ENCODE measurements around the gene TBCD. TPM values are rescaled to one million over a fixed set of nuclear protein-coding genes. Genes with fewer than 3 reads are reported as not detected.

Gene TBCD
- total and polyA plus RNA-seq, 5 experiments from 2014 or later = 41.2 to 170 (median 91.9) TPM

DNA sequence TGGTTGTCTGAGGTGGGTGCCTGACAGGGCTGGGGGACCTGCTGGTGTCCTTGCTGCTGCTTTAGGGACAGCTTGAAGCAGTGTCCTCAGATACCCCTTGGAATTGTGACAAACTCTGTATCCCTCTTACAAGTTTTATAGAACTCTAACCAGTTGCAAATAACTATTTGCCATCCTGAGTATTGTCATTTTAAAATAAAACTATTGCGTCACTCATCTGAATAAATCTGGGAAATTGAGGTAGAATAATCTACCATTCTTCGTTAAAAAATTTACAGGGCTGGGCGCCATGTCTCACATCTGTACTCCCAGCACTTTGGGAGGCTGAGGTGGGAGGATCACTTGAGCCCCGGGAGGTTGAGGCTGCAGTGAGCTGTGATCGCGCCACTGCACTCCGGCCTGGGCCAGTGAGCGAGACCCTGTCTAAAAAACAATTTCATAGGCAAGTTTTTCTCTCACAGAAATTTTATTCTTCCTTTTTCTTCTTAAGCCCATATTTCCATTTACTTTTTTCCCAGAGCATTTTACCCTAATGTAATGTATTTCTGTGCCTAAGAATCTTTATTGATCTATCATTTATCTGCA is 73.8 kb downstream of the TBCD start:
- POLR2A ChIA-PET = no interaction called here
- peaks cover 0 to 14% (median 5%) of the 10 kb centered on the region in 4 donors for H3K4me1 Mint-ChIP-seq
- H3K36me3 Mint-ChIP-seq = peaks cover 1 to 39% (median 16%) of the 10 kb centered on the region in 3 donors
- DNase-seq = no peak
- no peak for ATAC-seq
- H3K27me3 Mint-ChIP-seq = no peaks in the 10 kb centered on the region
- H3K27ac Mint-ChIP-seq = peak overlapping the region in 1 of 10 donors; percentile 27
- peaks cover 0 to 6% (median under 1%) of the 10 kb centered on the region in 9 donors for H3K9me3 Mint-ChIP-seq
- H3K4me3 Mint-ChIP-seq = no peak overlapping the region

DNA sequence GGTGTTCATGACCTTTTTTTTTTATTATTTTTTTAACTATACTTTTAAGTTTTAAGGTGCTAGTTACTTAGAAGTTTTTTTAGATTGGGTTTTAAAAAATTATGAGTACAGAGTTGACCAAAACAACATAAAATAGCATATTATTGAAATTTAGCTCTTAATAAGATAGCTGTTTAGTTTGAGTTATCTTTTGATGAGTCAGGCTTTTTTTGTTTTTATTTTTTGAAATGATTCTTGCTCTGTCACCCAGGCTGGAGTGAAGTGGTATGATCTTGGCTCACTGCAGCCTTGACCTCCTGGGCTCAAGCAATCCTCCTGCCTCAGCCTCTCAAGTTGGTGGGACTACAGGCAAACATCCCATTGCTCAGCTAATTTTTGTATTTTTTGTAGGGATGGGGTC is 74.3 kb downstream of the TBCD start:
- H3K9me3 Mint-ChIP-seq = peaks cover 0 to under 1% (median 0%) of the 10 kb centered on the region in 9 donors
- POLR2A ChIA-PET = no interaction called here
- H3K27me3 Mint-ChIP-seq = no peaks in the 10 kb centered on the region
- ATAC-seq (no peak), DNase-seq (no peak)
- H3K4me3 Mint-ChIP-seq = no peak overlapping the region
- peaks cover 0 to 38% (median 13%) of the 10 kb centered on the region in 3 donors for H3K36me3 Mint-ChIP-seq
- H3K27ac Mint-ChIP-seq = peak overlapping the region in 1 of 10 donors; percentile 8
- H3K4me1 Mint-ChIP-seq = peaks cover 0 to 12% (median 5%) of the 10 kb centered on the region in 4 donors

DNA sequence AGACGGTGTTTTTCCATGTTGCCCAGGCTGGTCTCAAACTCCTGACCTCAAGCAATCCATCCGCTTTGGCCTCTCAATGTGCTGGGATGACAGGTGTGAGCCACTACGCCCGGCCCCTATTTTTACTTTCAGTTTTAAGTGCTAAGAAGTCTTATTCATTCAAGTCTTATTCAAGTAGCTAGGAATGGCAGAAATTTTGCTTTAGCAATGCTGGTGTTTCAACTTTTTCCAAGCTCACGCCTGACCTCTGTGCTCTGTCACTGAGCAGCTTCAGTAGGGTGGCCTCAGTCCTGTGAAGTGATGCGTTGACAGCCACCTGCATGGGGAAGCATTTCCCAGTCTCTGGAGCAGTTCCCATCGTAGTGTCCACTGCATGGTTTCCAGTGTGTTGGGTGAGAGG is 75.1 kb downstream of the TBCD start:
- Mint-ChIP-seq H3K27ac (peak overlapping the region in 1 of 10 donors; percentile 44), H3K36me3 (peaks cover 0 to 36% (median 12%) of the 10 kb centered on the region in 3 donors), H3K4me1 (peaks cover 0 to 12% (median 5%) of the 10 kb centered on the region in 4 donors), H3K4me3 (no peak overlapping the region), H3K27me3 (no peaks in the 10 kb centered on the region), H3K9me3 (no peaks in the 10 kb centered on the region)
- POLR2A ChIA-PET = no interaction called here
- no peak for ATAC-seq
- DNase-seq = peak in 1 of 10 donors; percentile 27

DNA sequence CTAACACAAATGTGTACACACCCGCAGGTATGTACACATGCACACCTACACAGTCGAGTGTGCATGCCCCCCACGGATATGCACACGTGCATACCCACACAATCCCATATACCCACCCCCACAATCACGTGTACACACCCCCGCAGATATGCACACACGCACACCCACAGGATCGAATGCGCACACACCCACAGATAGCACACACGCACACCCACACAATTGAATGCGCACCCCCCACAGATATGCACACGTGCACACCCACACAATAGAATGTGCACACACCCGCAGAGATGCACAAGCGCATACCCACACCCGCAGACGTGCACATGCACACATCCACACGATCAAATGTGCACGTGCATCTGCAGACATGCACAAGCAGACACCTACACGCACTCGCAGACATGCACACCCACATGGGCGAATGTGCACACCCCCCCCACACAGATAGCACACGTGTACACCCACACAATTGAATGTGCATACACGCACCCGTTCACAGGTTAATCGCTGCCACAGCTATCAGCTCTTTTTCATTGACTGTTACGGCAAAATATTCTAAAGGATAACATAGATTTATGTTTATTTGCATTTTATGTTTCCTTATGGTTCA is 77.1 kb downstream of the TBCD start:
- Mint-ChIP-seq H3K4me1 (peaks cover 0 to 7% (median 5%) of the 10 kb centered on the region in 4 donors), H3K27me3 (no peaks in the 10 kb centered on the region), H3K27ac (no peak overlapping the region), H3K4me3 (no peak overlapping the region), H3K9me3 (no peaks in the 10 kb centered on the region), H3K36me3 (peaks cover 0 to 33% (median 2%) of the 10 kb centered on the region in 3 donors)
- ATAC-seq (no peak), DNase-seq (peak in 1 of 10 donors; percentile 43)
- POLR2A ChIA-PET = no interaction called here

DNA sequence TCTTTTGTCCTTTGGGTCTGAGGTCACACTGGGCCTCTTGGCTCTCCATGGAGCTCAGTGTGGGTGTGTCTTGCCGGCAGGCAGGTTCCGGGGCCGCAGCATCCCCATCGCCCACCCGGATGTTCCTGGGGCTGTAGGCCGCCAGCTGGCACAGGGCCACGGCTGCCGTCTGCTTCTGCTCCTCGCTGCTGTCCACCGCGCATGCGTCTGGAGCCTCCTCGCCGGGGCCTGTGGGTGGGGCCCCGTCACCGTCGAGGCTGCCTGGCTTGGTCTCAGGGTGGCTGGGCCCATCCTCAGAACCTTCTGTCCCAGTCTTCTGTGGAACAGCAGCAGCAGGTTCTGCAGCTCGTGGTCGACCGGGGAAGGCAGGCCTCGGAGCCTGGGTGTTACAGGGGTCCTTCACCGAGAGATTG is 78.4 kb downstream of the TBCD start:
- DNase-seq (peak in 1 of 10 donors; percentile 56), ATAC-seq (no peak)
- H3K4me3 Mint-ChIP-seq = no peak overlapping the region
- no peaks in the 10 kb centered on the region for H3K27me3 Mint-ChIP-seq
- H3K36me3 Mint-ChIP-seq = peaks cover 0 to 26% (median 5%) of the 10 kb centered on the region in 3 donors
- peaks cover 0 to 8% (median 6%) of the 10 kb centered on the region in 4 donors for H3K4me1 Mint-ChIP-seq
- POLR2A ChIA-PET = no interaction called here
- no peak overlapping the region for H3K27ac Mint-ChIP-seq
- H3K9me3 Mint-ChIP-seq = no peaks in the 10 kb centered on the region

GRCh38 chr17:82831041-82831817 is 79.4 kb downstream of the TBCD start:
- no peak overlapping the region for H3K4me3 Mint-ChIP-seq
- POLR2A ChIA-PET = no interaction called here
- H3K9me3 Mint-ChIP-seq = no peaks in the 10 kb centered on the region
- H3K4me1 Mint-ChIP-seq = peaks cover 0 to 8% (median 6%) of the 10 kb centered on the region in 4 donors
- H3K36me3 Mint-ChIP-seq = peaks cover 0 to 32% (median 5%) of the 10 kb centered on the region in 3 donors
- ATAC-seq (no peak), DNase-seq (peak in 1 of 10 donors; percentile 48)
- H3K27me3 Mint-ChIP-seq = no peaks in the 10 kb centered on the region
- H3K27ac Mint-ChIP-seq = peak overlapping the region in 2 of 10 donors; percentile 27 to 68

- H3K4me3 Mint-ChIP-seq = no peak overlapping the region
- H3K27ac Mint-ChIP-seq = no peak overlapping the region
- DNase-seq = peak in 1 of 10 donors; percentile 15
- H3K9me3 Mint-ChIP-seq = no peaks in the 10 kb centered on the region
- H3K4me1 Mint-ChIP-seq = peaks cover 3 to 8% (median 7%) of the 10 kb centered on the region in 4 donors
- H3K27me3 Mint-ChIP-seq = no peaks in the 10 kb centered on the region
- peaks cover 0 to 33% (median 5%) of the 10 kb centered on the region in 3 donors for H3K36me3 Mint-ChIP-seq
- POLR2A ChIA-PET = no interaction called here
- no peak for ATAC-seq
Observed at GRCh38 chr17:82831818-82832200, 79.9 kb downstream of the TBCD start.

GRCh38 chr17:82832411-82832810 is 80.5 kb downstream of the TBCD start:
- Mint-ChIP-seq H3K4me1 (peaks cover 7 to 9% (median 7%) of the 10 kb centered on the region in 4 donors), H3K4me3 (no peak overlapping the region), H3K27me3 (no peaks in the 10 kb centered on the region), H3K9me3 (no peaks in the 10 kb centered on the region), H3K27ac (peak overlapping the region in 2 of 10 donors; percentile 73 to 75), H3K36me3 (peaks cover 0 to 33% (median 5%) of the 10 kb centered on the region in 3 donors)
- ATAC-seq (no peak), DNase-seq (peak in 1 of 10 donors; percentile 43)
- POLR2A ChIA-PET = no interaction called here

GRCh38 chr17:82832881-82833475 is 81.1 kb downstream of the TBCD start:
- DNase-seq = peak in 1 of 10 donors; percentile 44
- no peak overlapping the region for H3K4me3 Mint-ChIP-seq
- H3K27me3 Mint-ChIP-seq = no peaks in the 10 kb centered on the region
- ATAC-seq = no peak
- H3K36me3 Mint-ChIP-seq = peaks cover 0 to 30% (median 5%) of the 10 kb centered on the region in 3 donors
- POLR2A ChIA-PET = no interaction called here
- peaks cover 5 to 15% (median 7%) of the 10 kb centered on the region in 4 donors for H3K4me1 Mint-ChIP-seq
- H3K27ac Mint-ChIP-seq = peak overlapping the region in 3 of 10 donors; percentile 4 to 75 (median 73)
- H3K9me3 Mint-ChIP-seq = no peaks in the 10 kb centered on the region

DNA sequence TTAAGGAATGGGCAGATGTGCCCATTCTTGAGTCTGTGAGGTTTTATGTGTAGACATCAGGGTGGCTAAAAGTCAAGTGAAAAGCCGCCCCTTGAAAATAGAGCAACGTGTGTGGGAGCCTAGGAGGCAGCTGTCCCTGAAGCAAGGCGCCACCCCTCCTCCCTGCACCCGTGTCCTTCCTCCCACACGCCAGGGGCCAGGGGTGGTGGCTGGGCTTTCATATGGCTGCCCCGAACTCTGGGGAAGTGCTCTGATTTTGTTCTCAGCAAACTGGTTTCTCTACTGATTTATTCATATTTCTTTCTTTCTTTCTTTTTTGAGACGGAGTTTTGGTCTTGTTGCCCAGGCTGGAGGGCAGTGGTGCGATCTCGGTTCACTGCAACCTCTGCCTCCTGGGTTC is 83.3 kb downstream of the TBCD start:
- DNase-seq (no peak), ATAC-seq (no peak)
- Mint-ChIP-seq H3K4me3 (no peak overlapping the region), H3K9me3 (no peaks in the 10 kb centered on the region), H3K36me3 (peaks cover 0 to 17% (median 2%) of the 10 kb centered on the region in 3 donors), H3K27ac (no peak overlapping the region), H3K4me1 (peaks cover 0 to 16% (median 4%) of the 10 kb centered on the region in 4 donors), H3K27me3 (no peaks in the 10 kb centered on the region)
- POLR2A ChIA-PET = no interaction called here

GRCh38 chr17:82835766-82836512 is 84.1 kb downstream of the TBCD start:
- peak in 1 of 10 donors; percentile 13 for DNase-seq
- no peak overlapping the region for H3K4me3 Mint-ChIP-seq
- peaks cover 0 to 15% (median 2%) of the 10 kb centered on the region in 3 donors for H3K36me3 Mint-ChIP-seq
- peaks cover 0 to 16% (median 4%) of the 10 kb centered on the region in 4 donors for H3K4me1 Mint-ChIP-seq
- POLR2A ChIA-PET = interaction anchor here (1.2 to 3.6 kb wide), 2 partner anchors 24 to 28 kb away, joined by 3 to 15 read pairs; no protein-coding TSS in a partner anchor
- H3K27me3 Mint-ChIP-seq = no peaks in the 10 kb centered on the region
- no peak for ATAC-seq
- H3K9me3 Mint-ChIP-seq = no peaks in the 10 kb centered on the region
- H3K27ac Mint-ChIP-seq = no peak overlapping the region
